SU-DHL-6 (cell line): ENCODE data around the gene TRMT1L.
"Not testable (repeated sequence)": the region's sequence is repeated elsewhere in the genome, so short reads cannot be mapped to it uniquely, and the experiment has no call there.

Experiments
- H2AFZ ChIP-seq: fragments of 200-600 bp; sonication (generic); 2 replicates; pipeline ENCODE4 v1.6.1; 2014; ENCODE audit warnings: low read depth, mild to moderate bottlenecking, moderate library complexity, mixed read lengths, antibody characterized with exemption, low read length; ENCODE audit not compliant: severe bottlenecking
- H3F3A ChIP-seq: fragments of 200-600 bp; shearing (Covaris generic); 2 replicates; pipeline ENCODE4 v1.6.0; 2016; ENCODE audit warnings: antibody characterized with exemption, mild to moderate bottlenecking; ENCODE audit not compliant: insufficient read depth
- H3K27ac ChIP-seq: fragments of 200-600 bp; sonication (generic); 2 replicates; pipeline ENCODE4 v1.5.1; 2016; ENCODE audit warnings: low read depth, mild to moderate bottlenecking, low read length, moderate library complexity, mixed read lengths
- H3K27me3 ChIP-seq: fragments of 200-600 bp; sonication (generic), shearing (Covaris generic); 2 replicates; pipeline ENCODE4 v1.6.0; 2014; ENCODE audit warnings: mild to moderate bottlenecking, low read length
- H3K36me3 ChIP-seq: fragments of 200-600 bp; sonication (generic); 2 replicates; pipeline ENCODE4 v1.6.1; 2014; ENCODE audit warnings: mild to moderate bottlenecking, low read length, mixed read lengths
- H3K4me2 ChIP-seq: fragments of 300-600, 200-600 bp; shearing (Covaris generic), sonication (generic); 2 replicates; pipeline ENCODE4 v1.6.0; 2014; ENCODE audit warnings: low read length, low read depth, mild to moderate bottlenecking; ENCODE audit not compliant: poor library complexity, severe bottlenecking
- H3K4me3 ChIP-seq: fragments of 200-600 bp; sonication (generic); 2 replicates; pipeline ENCODE4 v1.5.1; 2014; ENCODE audit warnings: antibody characterized with exemption, low read length, mild to moderate bottlenecking, mixed read lengths; ENCODE audit not compliant: insufficient read depth, poor library complexity, severe bottlenecking
- H3K79me2 ChIP-seq: fragments of 200-600 bp; sonication (generic); 2 replicates; pipeline ENCODE4 v1.6.1; 2014; ENCODE audit warnings: mild to moderate bottlenecking, low read length, moderate library complexity; ENCODE audit not compliant: insufficient read depth
- H3K9ac ChIP-seq: fragments of 200-600 bp; sonication (generic); 2 replicates; pipeline ENCODE4 v1.7.0; 2014; ENCODE audit warnings: mild to moderate bottlenecking, low read length
- H3K9me2 ChIP-seq: fragments of 200-600 bp; sonication (generic); replicated peaks from 2 replicates; pipeline ENCODE4 v1.6.1; 2014; ENCODE audit warnings: low read length; ENCODE audit not compliant: insufficient read depth
- H3K9me3 ChIP-seq: fragments of 200-600 bp; sonication (generic); 2 replicates; pipeline ENCODE4 v1.6.1; 2014; ENCODE audit warnings: low read length, mixed read lengths; ENCODE audit not compliant: insufficient read depth
- H4K20me1 ChIP-seq: fragments of 200-600 bp; sonication (generic); 2 replicates; pipeline ENCODE4 v1.6.1; 2014; ENCODE audit warnings: low read depth, mild to moderate bottlenecking, antibody characterized with exemption, low read length, moderate library complexity, mixed read lengths
- EZH2phosphoT487 ChIP-seq: fragments of 200-600 bp; sonication (generic), shearing (Covaris generic); conservative IDR thresholded peaks from 2 replicates; pipeline ENCODE4 v1.6.1; 2018; ENCODE audit warnings: mild to moderate bottlenecking, antibody characterized with exemption, low read length, moderate library complexity, mixed read lengths
- TF ChIP-seq, protein P1 (sequence below): fragments of 200-600 bp; sonication (generic); IDR thresholded peaks from one replicate; pipeline ENCODE4 v1.5.1; 2017; ENCODE audit warnings: antibody characterized with exemption, mild to moderate bottlenecking, low read length, moderate library complexity; ENCODE audit not compliant: insufficient read depth, poor library complexity, severe bottlenecking

The TRMT1L gene, protein sequence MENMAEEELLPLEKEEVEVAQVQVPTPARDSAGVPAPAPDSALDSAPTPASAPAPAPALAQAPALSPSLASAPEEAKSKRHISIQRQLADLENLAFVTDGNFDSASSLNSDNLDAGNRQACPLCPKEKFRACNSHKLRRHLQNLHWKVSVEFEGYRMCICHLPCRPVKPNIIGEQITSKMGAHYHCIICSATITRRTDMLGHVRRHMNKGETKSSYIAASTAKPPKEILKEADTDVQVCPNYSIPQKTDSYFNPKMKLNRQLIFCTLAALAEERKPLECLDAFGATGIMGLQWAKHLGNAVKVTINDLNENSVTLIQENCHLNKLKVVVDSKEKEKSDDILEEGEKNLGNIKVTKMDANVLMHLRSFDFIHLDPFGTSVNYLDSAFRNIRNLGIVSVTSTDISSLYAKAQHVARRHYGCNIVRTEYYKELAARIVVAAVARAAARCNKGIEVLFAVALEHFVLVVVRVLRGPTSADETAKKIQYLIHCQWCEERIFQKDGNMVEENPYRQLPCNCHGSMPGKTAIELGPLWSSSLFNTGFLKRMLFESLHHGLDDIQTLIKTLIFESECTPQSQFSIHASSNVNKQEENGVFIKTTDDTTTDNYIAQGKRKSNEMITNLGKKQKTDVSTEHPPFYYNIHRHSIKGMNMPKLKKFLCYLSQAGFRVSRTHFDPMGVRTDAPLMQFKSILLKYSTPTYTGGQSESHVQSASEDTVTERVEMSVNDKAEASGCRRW

GRCh38 chr1:185156854-185157598, at the start of gene TRMT1L, which contains the start of gene SWT1:
TRMT1L (minus strand) TSS chr1:185156953; CDS start chr1:185156712, 241 bp downstream.
SWT1 (plus strand) TSS chr1:185157167; CDS start chr1:185160842, 3,675 bp downstream.
- peak within 1 kb of the TSS; percentile 51 for H3K27ac ChIP-seq

DNA sequence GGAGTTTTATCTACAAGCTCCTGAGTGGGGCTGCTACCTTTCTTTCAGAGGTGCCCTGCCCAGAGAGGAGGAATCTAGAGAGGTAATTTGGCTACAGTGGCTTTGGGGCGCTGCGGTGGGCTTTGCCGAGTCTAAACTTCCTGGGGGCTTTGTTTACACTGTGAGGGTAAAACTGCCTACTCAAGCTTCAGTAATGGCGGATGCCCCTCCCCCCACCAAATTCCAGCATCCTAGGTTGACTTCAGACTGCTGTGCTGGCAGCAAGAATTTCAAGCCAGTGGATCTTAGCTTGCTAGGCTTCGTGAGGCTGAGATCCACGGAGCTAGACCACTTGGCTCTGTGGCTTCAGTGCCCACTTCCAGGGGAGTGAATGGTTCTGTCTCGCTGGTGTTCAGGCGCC, 44.1 kb upstream of the TRMT1L start:
- H3K36me3 ChIP-seq, result no peaks in the 10 kb centered on the region
- H3K4me2 ChIP-seq, result no peak overlapping the region
- no peaks in the 10 kb centered on the region for H3K27me3 ChIP-seq
- no peaks in the 10 kb centered on the region for H3F3A ChIP-seq
- H3K79me2 ChIP-seq, result no peaks in the 10 kb centered on the region
- TF ChIP-seq, protein P1, sequence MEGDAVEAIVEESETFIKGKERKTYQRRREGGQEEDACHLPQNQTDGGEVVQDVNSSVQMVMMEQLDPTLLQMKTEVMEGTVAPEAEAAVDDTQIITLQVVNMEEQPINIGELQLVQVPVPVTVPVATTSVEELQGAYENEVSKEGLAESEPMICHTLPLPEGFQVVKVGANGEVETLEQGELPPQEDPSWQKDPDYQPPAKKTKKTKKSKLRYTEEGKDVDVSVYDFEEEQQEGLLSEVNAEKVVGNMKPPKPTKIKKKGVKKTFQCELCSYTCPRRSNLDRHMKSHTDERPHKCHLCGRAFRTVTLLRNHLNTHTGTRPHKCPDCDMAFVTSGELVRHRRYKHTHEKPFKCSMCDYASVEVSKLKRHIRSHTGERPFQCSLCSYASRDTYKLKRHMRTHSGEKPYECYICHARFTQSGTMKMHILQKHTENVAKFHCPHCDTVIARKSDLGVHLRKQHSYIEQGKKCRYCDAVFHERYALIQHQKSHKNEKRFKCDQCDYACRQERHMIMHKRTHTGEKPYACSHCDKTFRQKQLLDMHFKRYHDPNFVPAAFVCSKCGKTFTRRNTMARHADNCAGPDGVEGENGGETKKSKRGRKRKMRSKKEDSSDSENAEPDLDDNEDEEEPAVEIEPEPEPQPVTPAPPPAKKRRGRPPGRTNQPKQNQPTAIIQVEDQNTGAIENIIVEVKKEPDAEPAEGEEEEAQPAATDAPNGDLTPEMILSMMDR, result no peak
- no peak for TF ChIP-seq EZH2phosphoT487
- H3K4me3 ChIP-seq, result no peak overlapping the region
- H3K9me2 ChIP-seq, result no peaks in the 10 kb centered on the region
- no peak overlapping the region for H2AFZ ChIP-seq
- no peaks in the 10 kb centered on the region for H4K20me1 ChIP-seq
- H3K9me3 ChIP-seq, result no peaks in the 10 kb centered on the region
- H3K27ac ChIP-seq, result no peak overlapping the region
- H3K9ac ChIP-seq, result no peak overlapping the region

More at GRCh38 chr1:185156854-185157598, at the start of gene TRMT1L, which contains the start of gene SWT1:
- H3K4me3 ChIP-seq, result peak within 1 kb of the TSS; percentile 79
- H3K9me3 ChIP-seq, result no peaks in the 10 kb centered on the region
- no peaks in the 10 kb centered on the region for H3K9me2 ChIP-seq
- H3K9ac ChIP-seq, result peak within 1 kb of the TSS; percentile 78
- H3F3A ChIP-seq, result no peaks in the 10 kb centered on the region
- H2AFZ ChIP-seq, result peak within 1 kb of the TSS; percentile 87
- no peaks in the 10 kb centered on the region for H4K20me1 ChIP-seq
- H3K27me3 ChIP-seq, result no peaks in the 10 kb centered on the region
- H3K79me2 ChIP-seq, result no peaks in the 10 kb centered on the region; the same call in 1 of the 2 replicates
- no peaks in the 10 kb centered on the region for H3K36me3 ChIP-seq
- H3K4me2 ChIP-seq, result peak within 1 kb of the TSS; percentile 88
- TF ChIP-seq EZH2phosphoT487, result no peak
- TF ChIP-seq, protein P1, result no peak

GRCh38 chr1:185198712-185199111, 42.0 kb upstream of the TRMT1L start:
- not testable (repeated sequence) for H3K79me2 ChIP-seq, H3K9me3 ChIP-seq, H4K20me1 ChIP-seq, H3K27ac ChIP-seq, H3K27me3 ChIP-seq, H3F3A ChIP-seq, H3K9ac ChIP-seq, H2AFZ ChIP-seq, H3K9me2 ChIP-seq, H3K4me2 ChIP-seq, H3K4me3 ChIP-seq, H3K36me3 ChIP-seq
